HEK293 (cell line): Measurements from ENCODE around the gene IL10RA.

ENCODE experiments used
- ELK4 ChIP-seq: IDR thresholded peaks from 2 replicates; pipeline ENCODE4 v1.6.1; 2011; ENCODE audit warnings: mild to moderate bottlenecking, low read depth, low read length, borderline replicate concordance
- PRDM6 ChIP-seq: fragments of 450-650 bp; formaldehyde crosslinking; IDR thresholded peaks from 2 replicates; pipeline ENCODE4 v1.5.1; 2017; ENCODE audit warnings: missing biosample characterization, missing genetic modification characterization
- REST ChIP-seq: fragments of 450-650 bp; formaldehyde crosslinking; IDR thresholded peaks from 2 replicates; pipeline ENCODE4 v1.5.1; 2016; ENCODE audit warnings: missing biosample characterization, missing genetic modification characterization
- ZNF114 ChIP-seq: fragments of 450-650 bp; formaldehyde crosslinking; IDR thresholded peaks from 2 replicates; pipeline ENCODE4 v1.5.0; 2017; ENCODE audit warnings: missing biosample characterization, missing genetic modification characterization
- ZNF560 ChIP-seq: fragments of 450-650 bp; formaldehyde crosslinking; IDR thresholded peaks from 2 replicates; pipeline ENCODE4 v1.5.1; 2017; ENCODE audit warnings: missing biosample characterization, missing genetic modification characterization, borderline replicate concordance
- ZNF677 ChIP-seq: fragments of 450-650 bp; IDR thresholded peaks from 2 replicates; pipeline ENCODE4 v1.5.0; 2018; ENCODE audit warnings: missing biosample characterization, mild to moderate bottlenecking, missing genetic modification characterization, moderate library complexity
- ZNF792 ChIP-seq: fragments of 450-650 bp; formaldehyde crosslinking; IDR thresholded peaks from 2 replicates; pipeline ENCODE4 v1.5.1; 2016; ENCODE audit warnings: missing biosample characterization, missing genetic modification characterization
- TF ChIP-seq, protein P1 (sequence below): fragments of 450-650 bp; formaldehyde crosslinking; IDR thresholded peaks from 2 replicates; pipeline ENCODE4 v1.5.1; 2016; ENCODE audit warnings: missing biosample characterization, missing genetic modification characterization

GRCh38 chr11:118017111-118017510, 30.9 kb downstream of the IL10RA start:
- TF ChIP-seq REST (tag by site-specific recombination): no peak
- TF ChIP-seq PRDM6 (tag by site-specific recombination): no peak
- TF ChIP-seq, protein P1, sequence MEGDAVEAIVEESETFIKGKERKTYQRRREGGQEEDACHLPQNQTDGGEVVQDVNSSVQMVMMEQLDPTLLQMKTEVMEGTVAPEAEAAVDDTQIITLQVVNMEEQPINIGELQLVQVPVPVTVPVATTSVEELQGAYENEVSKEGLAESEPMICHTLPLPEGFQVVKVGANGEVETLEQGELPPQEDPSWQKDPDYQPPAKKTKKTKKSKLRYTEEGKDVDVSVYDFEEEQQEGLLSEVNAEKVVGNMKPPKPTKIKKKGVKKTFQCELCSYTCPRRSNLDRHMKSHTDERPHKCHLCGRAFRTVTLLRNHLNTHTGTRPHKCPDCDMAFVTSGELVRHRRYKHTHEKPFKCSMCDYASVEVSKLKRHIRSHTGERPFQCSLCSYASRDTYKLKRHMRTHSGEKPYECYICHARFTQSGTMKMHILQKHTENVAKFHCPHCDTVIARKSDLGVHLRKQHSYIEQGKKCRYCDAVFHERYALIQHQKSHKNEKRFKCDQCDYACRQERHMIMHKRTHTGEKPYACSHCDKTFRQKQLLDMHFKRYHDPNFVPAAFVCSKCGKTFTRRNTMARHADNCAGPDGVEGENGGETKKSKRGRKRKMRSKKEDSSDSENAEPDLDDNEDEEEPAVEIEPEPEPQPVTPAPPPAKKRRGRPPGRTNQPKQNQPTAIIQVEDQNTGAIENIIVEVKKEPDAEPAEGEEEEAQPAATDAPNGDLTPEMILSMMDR (tag by site-specific recombination): no peak
- no peak for TF ChIP-seq ZNF792 (tag by site-specific recombination)
- no peak for TF ChIP-seq ELK4
- no peak for TF ChIP-seq ZNF560 (tag by site-specific recombination)
- TF ChIP-seq ZNF677 (tag by site-specific recombination): no peak
- TF ChIP-seq ZNF114: no peak
